Mesenchymal stem cell (in vitro differentiated cells and primary cell): Measurements from ENCODE around the gene ANTXR2.

ENCODE experiments used
- DNase-seq: peaks from one replicate; pipeline ENCODE4 v3.0.0-alpha.2; 2013
- H2AFZ ChIP-seq: one replicate; pipeline ENCODE4 v1.6.1; 2013; ENCODE audit warnings: low read depth, mild to moderate bottlenecking, control low read depth, inconsistent platforms, low read length, moderate library complexity
- H2AK5ac ChIP-seq: 2 replicates; pipeline ENCODE4 v1.6.1; 2013; ENCODE audit warnings: low read length, moderate library complexity, mild to moderate bottlenecking, inconsistent platforms; ENCODE audit not compliant: severe bottlenecking
- H2BK120ac ChIP-seq: one replicate; pipeline ENCODE4 v1.6.1; 2013; ENCODE audit warnings: low read depth, mild to moderate bottlenecking, inconsistent platforms, low read length, moderate library complexity
- H2BK12ac ChIP-seq, 2 experiments: one replicate each; pipeline ENCODE4 v1.6.1; 2013; ENCODE audit warnings: inconsistent platforms in 2 of 2, low read length in 2 of 2, mild to moderate bottlenecking in 2 of 2, moderate library complexity in 2 of 2, control low read depth in 1 of 2
- H2BK15ac ChIP-seq: one replicate; pipeline ENCODE4 v1.6.1; 2013; ENCODE audit warnings: mild to moderate bottlenecking, low read depth, inconsistent platforms; ENCODE audit not compliant: poor library complexity, severe bottlenecking
- H2BK5ac ChIP-seq: 2 replicates; pipeline ENCODE4 v1.6.1; 2013; ENCODE audit warnings: low read depth, mild to moderate bottlenecking, low read length, control low read depth, inconsistent platforms; ENCODE audit not compliant: poor library complexity, severe bottlenecking
- H3K14ac ChIP-seq, 2 experiments: one replicate each; pipeline ENCODE4 v1.6.1; 2013; ENCODE audit warnings: inconsistent platforms in 2 of 2, low read length in 2 of 2, control low read depth in 1 of 2, mild to moderate bottlenecking in 1 of 2, moderate library complexity in 1 of 2
- H3K18ac ChIP-seq, 2 experiments: one replicate each; pipeline ENCODE4 v1.6.1; 2013; ENCODE audit warnings: inconsistent platforms in 2 of 2, low read length in 2 of 2, control low read depth in 1 of 2, low read depth in 1 of 2, mild to moderate bottlenecking in 1 of 2
- H3K23ac ChIP-seq, 2 experiments: one replicate each; pipeline ENCODE4 v1.6.1; 2013; ENCODE audit warnings: inconsistent platforms in 2 of 2, low read length in 2 of 2, mild to moderate bottlenecking in 2 of 2, moderate library complexity in 2 of 2, control low read depth in 1 of 2
- H3K27ac ChIP-seq: 2 replicates; pipeline ENCODE4 v1.5.1; 2013; ENCODE audit warnings: mild to moderate bottlenecking, moderate library complexity, low read length, control low read depth, inconsistent platforms; ENCODE audit not compliant: poor library complexity, severe bottlenecking
- H3K27me3 ChIP-seq, 2 experiments: 2 replicates each; pipeline versions ENCODE4 v1.6.1 to v1.7.0; 2013; ENCODE audit warnings: low read length in 2 of 2, mild to moderate bottlenecking in 2 of 2, moderate library complexity in 2 of 2, control low read depth in 1 of 2, inconsistent platforms in 1 of 2; ENCODE audit not compliant: control insufficient read depth in 1 of 2, insufficient read depth in 1 of 2
- H3K36me3 ChIP-seq, 2 experiments: 2 replicates each; pipeline versions ENCODE4 v1.6.1 to v1.7.0; 2013; ENCODE audit warnings: low read length in 2 of 2, control low read depth in 1 of 2, inconsistent platforms in 1 of 2, low read depth in 1 of 2, mild to moderate bottlenecking in 1 of 2; ENCODE audit not compliant: insufficient read depth in 2 of 2, control insufficient read depth in 1 of 2
- H3K4ac ChIP-seq, 2 experiments: one replicate each; pipeline ENCODE4 v1.6.1; 2013; ENCODE audit warnings: inconsistent platforms in 2 of 2, low read length in 2 of 2, mild to moderate bottlenecking in 2 of 2, moderate library complexity in 2 of 2, control low read depth in 1 of 2, low read depth in 1 of 2
- H3K4me1 ChIP-seq: 2 replicates; pipeline ENCODE4 v1.6.1; 2013; ENCODE audit warnings: low read depth, low read length, control low read depth; ENCODE audit not compliant: control insufficient read depth, insufficient read depth
- H3K4me2 ChIP-seq: 2 replicates; pipeline ENCODE4 v1.6.1; 2013; ENCODE audit warnings: low read length, mild to moderate bottlenecking, inconsistent platforms; ENCODE audit not compliant: poor library complexity, severe bottlenecking
- H3K4me3 ChIP-seq, 2 experiments: 2 replicates each; pipeline versions ENCODE4 v1.5.1 to v1.7.0; 2013; ENCODE audit warnings: low read length in 2 of 2, mild to moderate bottlenecking in 2 of 2, control low read depth in 1 of 2, low read depth in 1 of 2; ENCODE audit not compliant: insufficient read depth in 1 of 2
- H3K79me1 ChIP-seq: replicated peaks from 2 replicates; pipeline ENCODE4 v1.6.1; 2013; ENCODE audit warnings: mild to moderate bottlenecking, control low read depth, low read length, inconsistent platforms; ENCODE audit not compliant: poor library complexity, severe bottlenecking
- H3K9ac ChIP-seq: 2 replicates; pipeline ENCODE4 v1.7.0; 2013; ENCODE audit warnings: mild to moderate bottlenecking, low read length, moderate library complexity
- H3K9me3 ChIP-seq: 2 replicates; pipeline ENCODE4 v1.7.0; 2013; ENCODE audit warnings: mild to moderate bottlenecking, low read length; ENCODE audit not compliant: control insufficient read depth
- H4K8ac ChIP-seq: one replicate; pipeline ENCODE4 v1.6.1; 2013; ENCODE audit warnings: inconsistent platforms, mild to moderate bottlenecking, low read length, moderate library complexity
- H4K91ac ChIP-seq: one replicate; pipeline ENCODE4 v1.6.1; 2013; ENCODE audit warnings: mild to moderate bottlenecking, low read length, inconsistent platforms
- WGBS: methylation state at CpG from one replicate; pipeline ENCODE4 v1.1.7; 2013; ENCODE audit warnings: mixed read lengths; 5-methylcytosine and 5-hydroxymethylcytosine counted together

The ANTXR2 gene

DNA sequence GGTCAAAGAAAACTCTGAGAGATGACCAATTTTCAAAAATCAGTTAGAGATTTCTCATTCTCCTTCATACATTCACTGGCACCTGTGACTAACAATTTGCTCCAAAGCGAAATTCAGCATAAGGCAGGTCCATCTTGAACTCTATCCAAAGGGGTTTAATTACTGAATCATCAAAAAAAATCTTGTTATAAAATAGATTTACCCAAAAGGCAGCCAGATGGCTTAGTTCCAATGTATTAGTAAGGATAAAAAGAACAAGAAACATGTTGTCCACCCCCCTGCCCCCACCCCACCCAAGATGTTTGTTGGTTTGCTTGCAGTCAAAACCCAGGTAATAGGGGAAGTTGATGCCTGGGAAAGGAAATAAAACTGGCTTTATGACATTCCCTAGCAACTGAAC is 200.3 kb downstream of the ANTXR2 start:
- Histone ChIP-seq H3K4me3 (no peak overlapping the region), H3K18ac (no peak overlapping the region), H2BK15ac (no peak overlapping the region), H3K14ac (no peak overlapping the region), H3K79me1 (no peaks in the 10 kb centered on the region), H3K27ac (no peak overlapping the region), H2BK12ac (no peak overlapping the region), H3K23ac (no peak overlapping the region), H2BK120ac (no peak overlapping the region), H3K9me3 (peaks cover 1% of the 10 kb centered on the region), H3K4me1 (no peaks in the 10 kb centered on the region), H3K4me2 (no peak overlapping the region), H3K9ac (no peak overlapping the region), H2AFZ (no peak overlapping the region), H3K27me3 (no peaks in the 10 kb centered on the region), H2AK5ac (no peak overlapping the region), H2BK5ac (no peak overlapping the region), H3K4ac (no peak overlapping the region), H4K91ac (no peak overlapping the region), H4K8ac (no peak overlapping the region), H3K36me3 (no peaks in the 10 kb centered on the region)
- 67% methylated on average over 1 of the region's 1 CpG for WGBS
- no peak for DNase-seq

DNA sequence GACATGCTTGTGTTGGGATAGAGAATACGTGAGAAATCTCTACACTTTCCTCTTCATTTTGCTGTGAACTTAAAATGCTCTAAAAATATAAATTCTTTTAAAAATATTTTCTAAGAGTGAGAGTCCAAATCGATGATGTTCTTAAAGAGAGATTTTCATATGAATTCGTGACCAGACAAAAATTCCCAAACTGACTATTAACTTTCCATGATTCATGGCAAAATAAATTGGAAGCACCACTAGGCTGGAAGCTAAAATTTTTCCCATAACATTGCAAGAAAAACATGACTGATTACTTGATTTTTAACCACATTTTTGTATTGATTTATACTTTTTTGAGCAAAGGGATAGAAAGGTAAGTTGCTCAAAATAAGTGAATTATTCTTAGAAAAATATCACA is 201.1 kb downstream of the ANTXR2 start:
- Histone ChIP-seq H3K4ac (no peak overlapping the region), H2AFZ (no peak overlapping the region), H3K18ac (no peak overlapping the region), H3K4me2 (no peak overlapping the region), H4K8ac (no peak overlapping the region), H3K14ac (no peak overlapping the region), H3K4me1 (no peaks in the 10 kb centered on the region), H2BK5ac (no peak overlapping the region), H2BK12ac (no peak overlapping the region), H4K91ac (no peak overlapping the region), H3K9me3 (no peaks in the 10 kb centered on the region), H3K79me1 (no peaks in the 10 kb centered on the region), H2AK5ac (no peak overlapping the region), H3K27ac (no peak overlapping the region), H3K27me3 (no peaks in the 10 kb centered on the region), H2BK15ac (no peak overlapping the region), H3K4me3 (no peak overlapping the region), H3K9ac (no peak overlapping the region), H3K36me3 (no peaks in the 10 kb centered on the region), H3K23ac (no peak overlapping the region), H2BK120ac (no peak overlapping the region)
- no peak for DNase-seq
- 94% methylated on average over 2 of the region's 3 CpGs for WGBS

DNA sequence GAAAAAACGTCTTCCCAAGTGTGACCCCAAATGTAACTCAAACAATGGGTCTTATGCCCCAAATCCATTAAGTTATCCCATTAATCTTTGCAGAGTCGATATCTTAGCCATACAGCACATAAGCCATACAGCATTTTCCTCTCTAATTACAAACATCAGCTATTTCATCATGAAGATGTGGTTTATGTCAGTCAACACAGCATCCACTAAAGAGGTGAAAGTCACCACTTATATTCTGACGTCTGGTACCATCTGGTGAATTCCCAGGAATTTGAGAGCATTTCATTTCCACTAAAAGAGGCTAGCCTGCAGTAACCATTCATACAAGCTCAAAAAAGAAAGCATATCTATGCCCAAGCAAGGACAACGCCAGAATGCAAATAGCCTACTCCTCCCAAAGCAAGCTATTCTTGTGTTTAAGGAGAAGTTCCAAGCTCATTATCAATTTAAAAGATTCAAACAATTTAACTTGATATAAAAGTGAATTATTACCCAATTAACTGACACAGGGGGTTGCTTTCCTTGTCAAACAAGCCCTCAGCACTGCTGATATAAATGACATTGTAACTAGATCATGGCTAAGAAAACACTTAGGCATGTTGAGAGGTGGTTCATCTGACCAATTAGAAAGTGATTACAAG is 203.3 kb downstream of the ANTXR2 start:
- Histone ChIP-seq H3K4me1 (no peaks in the 10 kb centered on the region), H3K18ac (no peak overlapping the region), H2BK120ac (no peak overlapping the region), H4K8ac (no peak overlapping the region), H2AK5ac (no peak overlapping the region), H3K23ac (no peak overlapping the region), H2BK5ac (no peak overlapping the region), H3K27ac (no peak overlapping the region), H3K4ac (no peak overlapping the region), H3K9ac (no peak overlapping the region), H2BK12ac (no peak overlapping the region), H4K91ac (no peak overlapping the region), H3K27me3 (no peaks in the 10 kb centered on the region), H3K9me3 (no peaks in the 10 kb centered on the region), H2BK15ac (no peak overlapping the region), H3K14ac (no peak overlapping the region), H3K4me3 (no peak overlapping the region), H2AFZ (no peak overlapping the region), H3K36me3 (no peaks in the 10 kb centered on the region), H3K4me2 (no peak overlapping the region), H3K79me1 (no peaks in the 10 kb centered on the region)
- WGBS, result 68% methylated on average over 3 of the region's 4 CpGs
- DNase-seq, result no peak

DNA sequence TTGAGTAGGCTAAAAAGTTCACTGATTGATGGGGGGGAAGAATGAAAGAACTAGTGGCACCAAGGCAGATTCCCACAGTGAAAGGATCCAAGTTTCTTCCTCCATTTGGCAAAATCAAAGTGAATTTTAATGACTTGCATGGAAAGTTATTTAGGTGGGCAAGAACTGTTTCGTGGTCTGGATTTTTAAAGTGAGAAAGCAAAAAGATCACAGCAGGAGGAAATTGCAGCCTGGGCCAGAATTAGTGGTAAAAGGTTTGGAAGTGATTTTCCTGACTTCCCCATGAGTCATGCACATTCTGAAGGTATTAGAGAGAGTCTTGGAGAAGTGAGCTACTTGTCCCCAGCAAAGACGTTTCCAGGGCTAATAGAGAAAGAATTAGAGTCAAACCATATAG is 207.8 kb downstream of the ANTXR2 start:
- Histone ChIP-seq H2AFZ (no peak overlapping the region), H3K27me3 (no peaks in the 10 kb centered on the region), H4K91ac (no peak overlapping the region), H3K79me1 (no peaks in the 10 kb centered on the region), H2BK15ac (no peak overlapping the region), H3K4ac (no peak overlapping the region), H3K36me3 (no peaks in the 10 kb centered on the region), H3K18ac (no peak overlapping the region), H3K9ac (no peak overlapping the region), H2AK5ac (no peak overlapping the region), H3K23ac (no peak overlapping the region), H3K14ac (no peak overlapping the region), H3K4me3 (no peak overlapping the region), H4K8ac (no peak overlapping the region), H2BK120ac (no peak overlapping the region), H3K4me2 (no peak overlapping the region), H2BK12ac (no peak overlapping the region), H3K9me3 (no peaks in the 10 kb centered on the region), H3K27ac (peak overlapping the region; percentile 88), H3K4me1 (no peaks in the 10 kb centered on the region), H2BK5ac (no peak overlapping the region)
- 11% methylated on average over 1 of the region's 2 CpGs for WGBS
- DNase-seq, result peak; percentile 55
